ENCODE results near the gene TAF7. TPM values are rescaled to one million over a fixed set of nuclear protein-coding genes. Genes with fewer than 3 reads are reported as not detected.
A peak's percentile ranks its signal among the peaks of the same experiment; 100 is the strongest.

TAF7 gene
- 78.7 and 83.8 TPM in 2 replicates for total RNA-seq
- long read RNA-seq, transcript TAF7-201 (1 exons, 2,334 nt), result major isoform, 762 of 762 reads
- long read RNA-seq, partial matches to known transcripts, result 0 of 762 reads
- long read RNA-seq, other reads (novel, unspliced or antisense), result 0 of 762 reads

GRCh38 chr5:141320225-141321169, at the start of gene TAF7:
Gene TAF7 (minus strand): TSS chr5:141320784. CDS start chr5:141320044, 740 bp downstream.
- DNase-seq (ENCODE audit: extremely low spot score, unreplicated experiment), result peak; percentile 97
- Mint-ChIP-seq H3K27me3 (ENCODE audit: unreplicated experiment) (no peaks in the 10 kb centered on the region), H3K4me1 (ENCODE audit: unreplicated experiment) (peaks cover 12% of the 10 kb centered on the region), H3K27ac (ENCODE audit: unreplicated experiment) (peak within 1 kb of the TSS; percentile 100), H3K9me3 (ENCODE audit: unreplicated experiment) (peaks cover 50% of the 10 kb centered on the region), H3K36me3 (ENCODE audit: unreplicated experiment) (peaks cover 58% of the 10 kb centered on the region), H3K4me3 (ENCODE audit: unreplicated experiment) (peak within 1 kb of the TSS; percentile 98)
- TF ChIP-seq CTCF (IDR thresholded peaks at IDR 0.05), result peak; percentile 90

GRCh38 chr5:141366016-141366896, 45.7 kb upstream of the TAF7 start:
- Mint-ChIP-seq H3K36me3 (ENCODE audit: unreplicated experiment) (no peaks in the 10 kb centered on the region), H3K4me3 (ENCODE audit: unreplicated experiment) (no peak overlapping the region), H3K27me3 (ENCODE audit: unreplicated experiment) (no peaks in the 10 kb centered on the region), H3K4me1 (ENCODE audit: unreplicated experiment) (no peaks in the 10 kb centered on the region), H3K9me3 (ENCODE audit: unreplicated experiment) (peaks cover 17% of the 10 kb centered on the region), H3K27ac (ENCODE audit: unreplicated experiment) (no peak overlapping the region)
- no peak for TF ChIP-seq CTCF (IDR thresholded peaks at IDR 0.05)
- no peak for DNase-seq (ENCODE audit: extremely low spot score, unreplicated experiment)

DNA sequence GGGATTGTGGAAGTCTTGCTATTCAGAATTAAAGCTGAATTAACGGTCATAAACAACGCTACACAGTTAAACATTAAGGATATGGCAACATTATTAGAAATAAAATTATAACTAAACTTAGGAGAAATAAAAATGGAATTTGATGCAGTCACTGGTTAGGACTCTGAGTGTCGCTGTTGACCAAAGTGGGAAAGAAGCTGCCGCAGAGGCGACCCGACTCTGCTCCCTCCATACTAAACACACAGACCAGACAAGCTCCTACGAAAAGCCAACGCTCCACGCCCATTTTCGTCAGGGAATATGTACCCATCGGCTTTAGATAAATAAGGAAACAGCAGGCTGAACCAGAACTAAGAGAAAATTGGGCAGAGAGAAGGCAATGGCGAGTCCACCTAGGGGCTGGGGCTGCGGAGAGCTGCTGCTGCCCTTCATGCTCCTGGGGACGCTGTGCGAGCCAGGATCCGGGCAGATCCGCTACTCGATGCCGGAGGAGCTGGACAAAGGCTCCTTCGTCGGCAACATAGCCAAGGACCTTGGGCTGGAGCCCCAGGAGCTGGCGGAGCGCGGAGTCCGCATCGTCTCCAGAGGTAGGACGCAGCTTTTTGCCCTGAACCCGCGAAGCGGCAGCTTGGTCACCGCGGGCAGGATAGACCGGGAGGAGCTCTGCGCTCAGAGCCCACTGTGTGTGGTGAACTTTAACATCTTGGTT, 43.5 kb upstream of the TAF7 start, which contains the start of gene PCDHGA5:
Gene PCDHGA5 (plus strand): TSS at position 211 of the 709 bp plus-strand sequence. CDS start 169 bp downstream, at position 380.
- no peaks in the 10 kb centered on the region for H3K36me3 Mint-ChIP-seq (ENCODE audit: unreplicated experiment)
- no peaks in the 10 kb centered on the region for H3K4me1 Mint-ChIP-seq (ENCODE audit: unreplicated experiment)
- H3K27ac Mint-ChIP-seq (ENCODE audit: unreplicated experiment), result no peak within 1 kb of the TSS
- H3K27me3 Mint-ChIP-seq (ENCODE audit: unreplicated experiment), result no peaks in the 10 kb centered on the region
- no peak for DNase-seq (ENCODE audit: extremely low spot score, unreplicated experiment)
- peaks cover 26% of the 10 kb centered on the region for H3K9me3 Mint-ChIP-seq (ENCODE audit: unreplicated experiment)
- no peak for TF ChIP-seq CTCF (IDR thresholded peaks at IDR 0.05)
- H3K4me3 Mint-ChIP-seq (ENCODE audit: unreplicated experiment), result no peak within 1 kb of the TSS

DNA sequence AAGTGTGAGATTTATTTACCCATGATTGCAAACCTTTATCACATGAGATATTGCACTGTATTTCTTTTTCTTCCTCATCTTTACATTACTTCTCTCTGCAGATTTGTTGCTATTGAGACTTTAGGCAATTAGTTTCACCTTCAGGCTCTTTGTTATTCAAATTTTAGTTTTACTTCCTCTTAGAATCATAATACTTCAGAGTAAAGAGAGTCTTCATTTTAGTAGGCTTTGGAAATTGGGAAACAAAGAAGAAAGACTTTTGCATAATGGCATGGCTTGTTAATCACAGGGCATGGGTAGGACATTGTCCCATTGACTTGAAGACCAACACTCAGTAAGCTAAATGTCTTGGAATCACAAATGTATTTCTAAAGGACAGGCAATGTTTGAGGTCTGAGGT, 42.1 kb upstream of the TAF7 start:
- Mint-ChIP-seq H3K4me1 (ENCODE audit: unreplicated experiment) (no peaks in the 10 kb centered on the region), H3K27me3 (ENCODE audit: unreplicated experiment) (no peaks in the 10 kb centered on the region), H3K36me3 (ENCODE audit: unreplicated experiment) (no peaks in the 10 kb centered on the region), H3K27ac (ENCODE audit: unreplicated experiment) (no peak overlapping the region), H3K9me3 (ENCODE audit: unreplicated experiment) (peaks cover 35% of the 10 kb centered on the region), H3K4me3 (ENCODE audit: unreplicated experiment) (no peak overlapping the region)
- TF ChIP-seq CTCF (IDR thresholded peaks at IDR 0.05), result no peak
- DNase-seq (ENCODE audit: extremely low spot score, unreplicated experiment), result no peak
